Stimulated activated CD4-positive, alpha-beta T cell treated with anti-CD3 and anti-CD28 coated beads, Interleukin-1b, Interleukin-23, amount 100 ng/mL, for 4 hours (primary cell): ENCODE measurements around the gene SOD3.

ENCODE experiments used
- DNase-seq, 2 donors: peaks; one replicate each; pipeline ENCODE4 v3.0.0-alpha.2; 2020; ENCODE audit warnings: low read depth in 2 of 2

Gene SOD3

GRCh38 chr4:24775032-24775605 lies 20.3 kb upstream of the SOD3 start:
- DNase-seq: no peak

GRCh38 chr4:24775750-24776149 lies 19.6 kb upstream of the SOD3 start:
- no peak for DNase-seq

- DNase-seq: no peak
Measured at GRCh38 chr4:24777536-24778463, 17.6 kb upstream of the SOD3 start.

GRCh38 chr4:24778464-24779225 lies 16.7 kb upstream of the SOD3 start:
- DNase-seq: no peak

GRCh38 chr4:24780936-24781495 lies 14.4 kb upstream of the SOD3 start:
- no peak for DNase-seq

- no peak for DNase-seq
Measured at GRCh38 chr4:24781999-24782745, 13.2 kb upstream of the SOD3 start.

- no peak for DNase-seq
Measured at GRCh38 chr4:24783506-24783905, 11.9 kb upstream of the SOD3 start.

GRCh38 chr4:24791043-24791442 lies 4.3 kb upstream of the SOD3 start:
- no peak for DNase-seq

- DNase-seq: no peak
Measured at GRCh38 chr4:24792552-24792951, 2.8 kb upstream of the SOD3 start.

GRCh38 chr4:24793219-24794005 lies 2.0 kb upstream of the SOD3 start:
- no peak for DNase-seq

GRCh38 chr4:24794051-24794450 lies 1.3 kb upstream of the SOD3 start:
- no peak for DNase-seq

- no peak for DNase-seq
Measured at GRCh38 chr4:24794480-24794879, 893 bp upstream of the SOD3 start.

- no peak for DNase-seq
Measured at GRCh38 chr4:24795666-24796381, 451 bp downstream of the SOD3 start.

- DNase-seq: no peak
Measured at GRCh38 chr4:24796620-24797019, 1.2 kb downstream of the SOD3 start.

- DNase-seq: no peak
Measured at GRCh38 chr4:24798036-24798610, 2.8 kb downstream of the SOD3 start.

- no peak for DNase-seq
Measured at GRCh38 chr4:24799196-24799543, 3.8 kb downstream of the SOD3 start.

GRCh38 chr4:24799544-24800324 lies 4.4 kb downstream of the SOD3 start:
- DNase-seq: no peak

GRCh38 chr4:24800325-24800895 lies 5.0 kb downstream of the SOD3 start:
- no peak for DNase-seq
